Uterus (tissue), 2 donors: Measurements from ENCODE around the gene FGD6.

Experiments
- POLR2A ChIP-seq, 2 donors: fragments of 450-650 bp; IDR thresholded peaks; one replicate each; pipeline ENCODE4 v1.6.1; 2016; ENCODE audit warnings: antibody characterized with exemption in 2 of 2, mild to moderate bottlenecking in 1 of 2, moderate library complexity in 1 of 2
- TF ChIP-seq, protein P1 (sequence below), 4 experiments: fragments of 200-600 bp in 2 of 4; fragments of 450-650 bp in 2 of 4; sonication (generic) in 2 of 4; IDR thresholded peaks; one replicate each; pipeline ENCODE4 v1.5.1; 2016 to 2019; ENCODE audit warnings: antibody characterized with exemption in 4 of 4, mild to moderate bottlenecking in 2 of 4, moderate library complexity in 1 of 4

DNA sequence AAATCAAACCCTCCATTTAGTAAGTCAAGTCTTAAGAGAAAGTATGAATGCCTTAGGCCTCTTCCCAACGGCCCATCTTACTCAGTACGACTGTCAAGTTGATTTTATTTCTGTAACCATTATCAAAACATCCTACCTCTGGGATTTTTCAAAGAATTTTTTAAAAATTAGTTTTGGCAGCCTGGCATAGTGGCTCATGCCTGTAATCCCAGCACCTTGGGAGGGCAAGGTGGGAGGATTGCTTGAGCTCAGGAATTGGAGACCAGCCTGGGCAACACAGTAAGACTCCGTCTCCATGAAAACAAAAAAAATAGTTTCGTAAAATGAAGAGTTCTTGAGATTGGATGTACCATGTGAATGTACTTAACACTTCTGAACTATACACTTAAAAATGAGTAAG is 4.1 kb downstream of the FGD6 start:
- TF ChIP-seq, protein P1, sequence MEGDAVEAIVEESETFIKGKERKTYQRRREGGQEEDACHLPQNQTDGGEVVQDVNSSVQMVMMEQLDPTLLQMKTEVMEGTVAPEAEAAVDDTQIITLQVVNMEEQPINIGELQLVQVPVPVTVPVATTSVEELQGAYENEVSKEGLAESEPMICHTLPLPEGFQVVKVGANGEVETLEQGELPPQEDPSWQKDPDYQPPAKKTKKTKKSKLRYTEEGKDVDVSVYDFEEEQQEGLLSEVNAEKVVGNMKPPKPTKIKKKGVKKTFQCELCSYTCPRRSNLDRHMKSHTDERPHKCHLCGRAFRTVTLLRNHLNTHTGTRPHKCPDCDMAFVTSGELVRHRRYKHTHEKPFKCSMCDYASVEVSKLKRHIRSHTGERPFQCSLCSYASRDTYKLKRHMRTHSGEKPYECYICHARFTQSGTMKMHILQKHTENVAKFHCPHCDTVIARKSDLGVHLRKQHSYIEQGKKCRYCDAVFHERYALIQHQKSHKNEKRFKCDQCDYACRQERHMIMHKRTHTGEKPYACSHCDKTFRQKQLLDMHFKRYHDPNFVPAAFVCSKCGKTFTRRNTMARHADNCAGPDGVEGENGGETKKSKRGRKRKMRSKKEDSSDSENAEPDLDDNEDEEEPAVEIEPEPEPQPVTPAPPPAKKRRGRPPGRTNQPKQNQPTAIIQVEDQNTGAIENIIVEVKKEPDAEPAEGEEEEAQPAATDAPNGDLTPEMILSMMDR (IDR thresholded peaks at IDR 0.05) = no peak
- TF ChIP-seq POLR2A (IDR thresholded peaks at IDR 0.05) = no peak
